Fibroblast of peridontal ligament (primary cell): ENCODE results near the gene KIT.
"Not testable (repeated sequence)": the region's sequence is repeated elsewhere in the genome, so short reads cannot be mapped to it uniquely, and the experiment has no call there.

Experiments used
- DNase-seq: peaks from one replicate; pipeline ENCODE4 v3.0.0-alpha.2; 2010; ENCODE audit errors: extremely low read depth

The KIT gene

GRCh38 chr4:54657551-54658251 lies at the start of gene KIT:
Gene KIT, plus strand, starts transcription at chr4:54657957. Its CDS starts 58 bp downstream, at chr4:54658015.
- peak; percentile 8 for DNase-seq

DNA sequence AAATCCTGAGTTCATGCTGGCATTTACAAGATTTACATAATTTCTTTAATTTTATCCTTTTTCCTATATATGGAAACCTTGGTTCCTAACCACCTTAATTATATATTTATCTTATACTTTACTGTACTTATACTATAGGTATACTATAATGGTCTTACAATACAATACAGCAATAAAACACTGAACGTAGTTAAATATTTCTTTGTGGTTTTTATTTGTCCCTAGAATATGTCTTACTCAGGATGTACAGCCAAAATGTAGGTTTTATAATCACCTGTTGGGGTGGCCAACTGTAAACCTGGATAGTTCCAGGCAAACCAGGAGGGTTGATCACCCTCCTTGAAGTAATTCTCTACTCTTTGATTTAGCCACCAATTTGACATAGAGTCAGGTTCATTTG lies 48.4 kb upstream of the KIT start:
- DNase-seq = no peak

GRCh38 chr4:54614149-54614548 lies 43.6 kb upstream of the KIT start:
- no peak for DNase-seq

DNA sequence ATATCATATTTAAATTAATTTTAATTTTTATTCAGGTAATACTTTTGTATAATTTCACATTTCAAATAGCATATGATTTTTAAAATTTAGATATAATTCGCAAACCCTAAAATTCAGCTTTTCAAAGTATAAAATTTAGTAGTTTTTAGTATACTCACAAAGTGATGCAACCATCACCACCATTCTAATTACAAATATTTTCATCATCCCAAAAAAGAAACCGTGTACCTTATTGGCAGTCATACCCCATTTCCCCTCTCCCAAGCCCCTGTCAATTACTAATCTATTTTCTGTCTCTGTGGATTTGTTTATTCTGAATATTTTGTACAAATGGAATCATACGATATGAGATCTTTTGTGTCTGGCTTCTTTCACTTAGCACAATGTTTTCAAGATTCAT lies 37.0 kb upstream of the KIT start:
- DNase-seq = no peak

DNA sequence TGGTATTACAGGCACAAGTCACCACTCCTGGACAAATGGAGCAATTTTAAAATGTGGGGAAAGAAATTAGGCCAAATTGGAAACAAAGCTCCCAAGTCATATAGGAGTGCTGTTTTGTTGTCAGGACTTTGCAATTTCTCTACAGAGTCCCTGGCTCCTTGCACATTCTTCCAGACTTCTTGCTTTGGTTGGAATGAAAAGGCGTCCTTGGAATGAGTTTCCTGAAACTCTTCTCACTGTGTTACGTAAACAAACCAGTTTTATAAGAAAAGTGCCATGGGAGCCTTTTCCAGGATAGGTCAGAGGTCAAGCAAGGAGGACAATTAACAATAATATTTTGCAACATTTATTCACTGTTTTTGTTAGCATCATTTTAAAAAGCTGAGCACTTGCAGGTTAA lies 32.4 kb upstream of the KIT start:
- peak; percentile 10 for DNase-seq

DNA sequence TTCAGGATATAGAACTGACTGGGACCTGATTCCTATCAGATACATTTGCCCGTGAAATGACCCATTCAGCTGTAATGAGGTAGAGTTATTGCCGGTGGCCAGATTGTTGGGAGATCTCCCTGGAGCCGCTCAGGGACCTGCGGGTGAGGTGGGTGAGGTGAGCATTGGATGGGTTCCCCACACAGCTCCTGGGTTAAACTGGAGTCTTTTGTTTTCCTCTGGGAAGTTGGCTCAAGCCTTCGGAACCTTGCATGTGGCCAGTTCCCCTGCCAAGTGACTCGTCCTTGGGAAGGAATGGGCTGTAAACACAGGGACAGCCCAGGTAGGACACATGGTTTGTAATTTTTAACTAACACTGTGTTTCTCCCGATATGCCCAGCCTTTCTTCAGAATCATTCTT lies 31.6 kb upstream of the KIT start:
- no peak for DNase-seq

DNA sequence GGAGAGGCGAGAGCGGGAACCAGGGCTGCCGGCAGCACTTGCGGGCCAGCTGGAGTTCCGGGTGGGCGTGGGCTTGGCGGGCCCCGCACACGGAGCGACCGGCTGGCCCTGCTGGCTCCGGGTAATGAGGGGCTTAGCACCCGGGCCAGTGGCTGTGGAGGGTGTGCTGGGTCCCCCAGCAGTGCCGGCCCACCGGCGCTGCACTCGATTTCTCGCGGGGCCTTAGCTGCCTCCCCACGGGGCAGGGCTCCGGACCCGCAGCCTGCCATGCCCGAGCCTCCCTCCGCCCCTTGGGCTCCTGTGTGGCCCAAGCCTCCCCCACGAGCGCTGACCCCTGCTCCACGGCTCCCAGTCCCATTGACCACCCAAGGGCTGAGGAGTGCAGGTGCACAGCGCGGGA lies 25.2 kb upstream of the KIT start:
- no peak for DNase-seq

DNA sequence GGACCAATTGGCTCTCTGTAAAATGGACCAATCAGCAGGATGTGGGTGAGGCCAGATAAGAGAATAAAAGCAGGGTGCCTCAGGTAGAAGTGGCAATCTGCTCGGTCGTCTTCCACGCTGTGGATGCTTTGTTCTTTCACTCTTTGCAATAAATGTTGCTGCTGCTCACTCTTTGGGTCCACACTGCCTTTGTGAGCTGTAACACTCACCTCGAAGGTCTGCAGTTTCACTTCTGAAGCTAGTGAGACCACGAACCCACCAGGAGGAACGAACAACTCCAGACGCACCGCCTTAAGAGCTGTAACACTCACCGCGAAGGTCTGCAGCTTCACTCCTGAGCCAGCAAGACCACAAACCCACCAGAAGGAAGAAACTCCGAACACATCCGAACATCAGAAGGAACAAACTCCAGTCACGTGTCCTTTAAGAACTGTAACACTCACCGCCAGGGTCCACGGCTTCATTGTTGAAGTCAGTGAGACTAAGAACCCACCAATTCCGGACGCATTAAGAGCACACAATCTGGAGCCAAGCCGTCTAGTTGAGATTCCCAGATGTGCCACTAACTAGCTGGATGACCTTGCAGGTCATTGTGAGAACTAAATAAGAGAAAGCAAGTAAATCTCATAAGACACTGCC lies 24.5 kb upstream of the KIT start:
- not testable (repeated sequence) for DNase-seq

- DNase-seq = no peak
These were observed 22.4 kb upstream of the KIT start for GRCh38 chr4:54635318-54635717.

GRCh38 chr4:54637325-54637724 lies 20.4 kb upstream of the KIT start:
- DNase-seq = no peak

DNA sequence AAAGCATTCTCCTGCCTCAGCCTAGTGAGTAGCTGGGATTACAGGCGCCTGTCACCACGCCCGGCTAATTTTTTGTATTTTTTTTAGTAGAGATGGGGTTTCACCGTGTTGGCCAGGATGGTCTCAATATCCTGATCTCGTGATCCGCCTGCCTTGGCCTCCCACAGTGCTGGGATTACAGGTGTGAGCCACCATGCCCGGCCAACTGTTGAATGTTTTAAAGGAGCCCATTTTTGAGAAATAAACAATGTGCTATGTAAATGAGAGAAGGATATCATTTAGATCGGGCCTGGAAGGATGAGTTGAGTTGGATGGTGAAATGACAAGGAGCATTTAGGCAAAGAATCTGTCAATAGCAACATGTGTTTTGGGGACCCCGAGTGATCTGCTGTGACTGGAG lies 16.7 kb upstream of the KIT start:
- not testable (repeated sequence) for DNase-seq

DNA sequence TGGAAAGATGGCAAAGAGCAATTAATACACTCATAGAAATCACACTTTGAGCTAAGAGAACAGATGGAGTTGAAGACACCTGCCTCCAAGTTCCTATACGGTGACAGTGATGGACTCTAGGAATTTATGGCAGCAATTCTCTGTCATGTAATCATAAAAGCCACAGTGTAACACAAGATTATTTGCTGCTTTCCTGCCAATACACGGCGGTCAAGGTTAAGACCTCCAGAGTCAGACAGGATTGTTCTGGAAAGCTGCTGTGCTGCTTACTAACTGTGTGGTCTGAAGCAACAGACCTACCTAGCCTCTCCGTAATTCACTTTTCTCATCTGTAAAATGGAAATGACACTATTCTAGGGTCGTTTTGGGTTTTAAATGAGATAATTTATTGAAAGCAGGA lies 14.6 kb upstream of the KIT start:
- no peak for DNase-seq

DNA sequence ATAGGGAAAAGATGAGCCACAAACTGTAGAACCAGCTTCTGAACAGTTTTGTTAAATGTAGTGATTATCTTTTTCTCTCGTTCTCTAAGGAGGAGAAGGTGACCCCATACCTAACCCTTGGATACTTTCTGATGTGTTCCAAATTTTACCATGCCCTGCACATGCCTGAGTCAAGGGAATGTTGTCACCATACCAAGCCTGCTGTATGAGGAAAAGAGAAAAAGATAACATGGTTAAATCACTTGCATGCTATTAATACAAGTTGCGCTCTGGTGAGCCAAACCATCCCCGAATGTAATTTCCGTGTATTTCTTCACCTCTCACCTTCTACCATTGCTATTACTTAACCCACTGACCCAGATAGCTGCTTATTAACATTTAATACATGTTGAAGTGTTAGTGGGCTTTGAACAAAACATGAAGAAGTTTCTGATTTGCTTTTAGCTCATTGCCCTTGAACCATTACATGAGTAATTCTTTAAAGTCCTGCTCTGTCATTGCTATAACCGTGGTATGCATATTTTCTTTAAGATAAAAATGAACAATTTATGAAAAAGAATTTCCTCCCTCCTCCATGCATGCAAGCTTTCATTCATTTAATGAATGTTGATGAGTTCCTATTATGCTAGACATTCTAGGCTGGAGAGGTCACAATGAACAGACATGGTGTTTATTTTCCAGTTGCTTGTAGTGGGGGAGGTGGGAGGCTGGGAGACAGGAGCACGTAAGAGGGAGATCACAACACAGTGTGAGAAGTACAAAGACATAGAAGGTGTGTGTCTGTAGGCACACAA lies 13.6 kb upstream of the KIT start:
- DNase-seq = no peak

DNA sequence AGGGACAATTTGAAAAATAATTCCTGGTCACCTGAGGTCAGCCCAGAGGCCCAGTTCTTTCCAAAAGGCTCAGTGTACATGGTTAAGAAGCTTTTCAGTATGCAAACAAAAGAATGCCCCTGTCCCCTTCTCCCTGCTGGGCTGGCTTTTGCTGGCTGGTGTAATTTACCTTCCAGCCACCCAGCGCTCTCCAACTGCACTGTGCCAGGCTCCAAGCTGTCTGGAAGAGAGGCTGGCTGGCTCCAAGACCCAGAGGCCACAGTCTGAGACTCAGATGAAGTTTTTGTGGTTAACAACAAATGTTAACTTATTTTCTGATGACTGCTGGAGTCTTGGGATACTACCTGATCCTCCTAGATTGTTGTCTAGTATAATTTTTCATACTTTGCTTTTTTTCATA lies 11.9 kb upstream of the KIT start:
- DNase-seq = no peak

DNA sequence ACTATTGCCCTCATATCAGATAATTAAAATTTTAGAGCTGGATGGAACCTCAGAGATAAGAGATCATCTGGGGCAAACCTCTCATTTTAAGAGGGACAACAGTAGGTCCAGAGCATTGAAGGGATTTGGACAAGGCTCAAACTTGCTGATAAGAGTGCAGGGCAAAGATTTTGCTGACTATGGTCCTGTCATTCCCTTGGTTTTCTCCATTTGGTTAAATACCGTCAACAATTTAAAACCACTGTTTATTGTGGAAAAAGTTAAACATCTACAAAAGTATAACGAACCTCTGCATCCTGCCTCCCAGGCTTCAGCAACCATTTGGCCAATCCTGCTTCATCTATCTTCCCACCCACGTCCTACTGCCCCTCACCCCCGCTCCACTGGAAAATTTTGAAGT lies 10.7 kb upstream of the KIT start:
- DNase-seq = no peak

DNA sequence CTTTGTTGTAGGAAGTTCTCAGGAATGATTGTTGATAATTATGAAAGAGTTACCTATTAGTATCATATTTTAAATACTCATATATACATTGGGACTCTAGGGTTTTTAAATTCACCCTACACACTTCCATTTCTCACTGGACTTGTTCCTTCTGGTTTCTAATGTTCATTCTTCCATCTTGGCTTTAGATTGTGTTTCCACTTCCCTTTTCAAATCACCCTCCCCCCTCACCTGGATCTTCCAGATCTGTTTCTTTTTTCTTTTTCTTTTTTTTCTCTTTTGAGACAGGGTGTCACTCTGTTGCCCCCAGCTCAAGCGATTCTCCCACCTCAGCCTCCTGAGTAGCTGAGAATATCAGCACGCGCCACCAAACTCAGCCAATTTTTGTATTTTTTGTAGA lies 6.7 kb upstream of the KIT start:
- no peak for DNase-seq

DNA sequence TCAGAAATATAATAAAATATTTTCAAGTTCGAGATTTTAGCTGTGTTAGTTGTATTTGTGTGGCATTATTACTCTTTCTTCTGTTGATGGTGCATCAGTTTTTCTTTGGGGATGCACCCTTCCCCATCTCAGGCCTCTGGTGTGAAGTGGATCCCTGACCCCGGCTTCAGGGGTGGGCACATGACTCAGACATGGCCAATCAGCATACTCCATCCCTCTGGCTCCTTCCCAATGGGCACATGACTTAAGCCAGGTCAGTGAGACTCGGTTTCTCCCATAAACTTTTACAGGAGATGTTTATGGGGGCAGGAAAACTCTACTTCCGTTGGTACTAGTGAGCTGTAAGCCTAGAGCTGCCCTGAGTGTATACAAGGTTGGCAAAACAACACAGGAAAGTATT lies 3.0 kb upstream of the KIT start:
- no peak for DNase-seq

- DNase-seq = no peak
These were observed 589 bp upstream of the KIT start for GRCh38 chr4:54657185-54657550.

GRCh38 chr4:54658252-54659093 lies 716 bp downstream of the KIT start:
- DNase-seq = peak; percentile 23

DNA sequence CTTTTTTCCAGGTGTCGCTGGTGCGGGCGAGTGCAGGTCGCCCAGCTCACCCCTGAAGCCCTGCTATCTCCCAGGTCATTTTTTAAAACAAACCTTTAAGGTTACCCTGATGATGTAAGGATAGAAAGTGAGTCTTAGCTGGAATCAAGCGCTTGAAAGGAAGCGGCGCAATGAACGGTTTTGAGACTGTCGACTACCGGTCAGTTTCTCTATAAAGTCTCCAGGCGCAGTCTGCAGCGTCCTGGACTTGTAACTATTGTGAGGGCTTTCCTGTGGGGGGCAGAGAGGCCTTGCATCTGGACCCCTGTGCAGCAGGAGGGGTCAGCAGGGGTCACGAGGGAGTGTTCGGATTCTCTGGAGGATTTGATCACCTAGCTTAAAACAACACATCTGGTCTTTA lies 1.6 kb downstream of the KIT start:
- DNase-seq = peak; percentile 25

DNA sequence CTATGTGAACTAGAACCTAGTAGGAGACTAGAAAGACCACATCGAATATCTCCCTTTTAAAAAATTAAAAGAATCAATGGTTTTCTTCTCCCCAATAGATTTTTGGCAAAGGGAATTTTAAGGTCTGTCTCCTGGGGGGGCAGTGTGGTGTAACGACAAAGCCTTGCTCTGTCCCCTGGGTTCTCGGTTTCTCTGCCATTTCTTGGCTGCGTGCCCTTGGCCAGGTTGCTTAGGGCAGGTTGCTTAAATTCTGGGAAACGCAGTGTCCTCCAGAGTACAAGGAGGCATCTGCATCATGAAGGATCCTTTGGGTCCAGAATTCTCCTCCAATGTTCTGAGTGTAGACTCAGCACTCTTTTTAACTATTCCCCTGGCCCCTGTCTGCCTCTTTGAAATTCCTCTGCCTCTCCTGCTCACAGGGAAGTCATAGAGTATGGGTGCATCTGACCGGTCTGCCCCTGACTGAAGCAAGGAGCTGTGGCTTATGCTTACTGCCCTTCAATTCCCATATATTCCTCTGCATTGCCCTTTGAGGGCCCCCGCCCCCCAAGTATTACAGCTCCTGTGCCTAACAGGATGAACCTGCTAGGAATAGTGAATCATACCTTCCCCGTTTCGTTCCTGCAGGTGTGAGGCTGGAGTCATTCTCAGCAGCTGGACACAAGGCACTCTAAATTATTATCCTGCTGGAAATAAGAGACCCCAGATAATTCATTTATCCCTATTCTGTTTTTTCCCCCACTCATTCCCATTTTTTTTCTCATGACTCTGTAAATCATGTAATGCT lies 2.2 kb downstream of the KIT start:
- no peak for DNase-seq
